SK-N-SH (cell line): ENCODE data around the gene PJA2. TPM values are rescaled to one million over a fixed set of nuclear protein-coding genes. Genes with fewer than 3 reads are reported as not detected.

Experiments
- CHD2 ChIP-seq: fragments of 150-350 bp; IDR thresholded peaks from 2 replicates; pipeline ENCODE4 v1.6.1; 2018; ENCODE audit warnings: low read length; ENCODE audit not compliant: partially characterized antibody
- CTCF ChIP-seq: fragments of 200-600 bp; sonication (generic); IDR thresholded peaks from 2 replicates; pipeline ENCODE4 v1.6.1; 2017; ENCODE audit warnings: antibody characterized with exemption, mild to moderate bottlenecking, moderate library complexity
- FOSL2 ChIP-seq: IDR thresholded peaks from 2 replicates; pipeline ENCODE4 v1.4.0; 2012; ENCODE audit warnings: low read depth, mild to moderate bottlenecking, moderate library complexity, borderline replicate concordance
- FOXJ3 ChIP-seq: sonication (generic); formaldehyde crosslinking; IDR thresholded peaks from 2 replicates; pipeline ENCODE4 v1.5.1; 2020; ENCODE audit warnings: mild to moderate bottlenecking, missing genetic modification reagents
- FOXM1 ChIP-seq: IDR thresholded peaks from 2 replicates; pipeline ENCODE4 v1.4.0; 2012; ENCODE audit warnings: low read depth, mild to moderate bottlenecking
- GATA2 ChIP-seq: sonication (generic); formaldehyde crosslinking; IDR thresholded peaks from 2 replicates; pipeline ENCODE4 v1.5.0; 2020; ENCODE audit warnings: mild to moderate bottlenecking, missing genetic modification reagents
- JUND ChIP-seq: IDR thresholded peaks from 2 replicates; pipeline ENCODE4 v1.4.0; 2012
- MAX ChIP-seq: IDR thresholded peaks from 2 replicates; pipeline ENCODE4 v1.4.0; 2012; ENCODE audit warnings: low read depth
- MEF2A ChIP-seq: IDR thresholded peaks from 2 replicates; pipeline ENCODE4 v1.4.0; 2012; ENCODE audit warnings: low read depth, borderline replicate concordance
- NFIC ChIP-seq: IDR thresholded peaks from 2 replicates; pipeline ENCODE4 v1.4.0; 2012; ENCODE audit warnings: borderline replicate concordance
- PBX3 ChIP-seq: IDR thresholded peaks from 2 replicates; pipeline ENCODE4; 2012
- POLR2AphosphoS5 ChIP-seq: IDR thresholded peaks from 2 replicates; pipeline ENCODE4 v1.6.1; 2012; ENCODE audit warnings: low read depth, low read length
- RCOR1 ChIP-seq: fragments of 150-350 bp; IDR thresholded peaks from 2 replicates; pipeline ENCODE4 v1.6.1; 2017; ENCODE audit warnings: antibody characterized with exemption, low read length
- REST ChIP-seq: IDR thresholded peaks from 2 replicates; pipeline ENCODE4 v1.6.1; 2012; ENCODE audit warnings: mild to moderate bottlenecking, low read depth, low read length, moderate library complexity
- RXRA ChIP-seq: IDR thresholded peaks from 2 replicates; pipeline ENCODE4 v1.4.0; 2012; ENCODE audit warnings: low read depth, mild to moderate bottlenecking, borderline replicate concordance
- SMC3 ChIP-seq: IDR thresholded peaks from 2 replicates; pipeline ENCODE4 v1.6.1; 2012; ENCODE audit warnings: low read depth, low read length, improper control_type of control experiment
- TCF12 ChIP-seq: IDR thresholded peaks from 2 replicates; pipeline ENCODE4 v1.4.0; 2012
- TEAD4 ChIP-seq: IDR thresholded peaks from 2 replicates; pipeline ENCODE4 v1.4.0; 2012; ENCODE audit warnings: mild to moderate bottlenecking, borderline replicate concordance; ENCODE audit not compliant: insufficient read depth
- USF1 ChIP-seq: IDR thresholded peaks from 2 replicates; pipeline ENCODE4 v1.4.0; 2012; ENCODE audit warnings: low read depth, borderline replicate concordance
- USF2 ChIP-seq: fragments of 150-350 bp; IDR thresholded peaks from 2 replicates; pipeline ENCODE4 v1.6.1; 2017; ENCODE audit warnings: antibody characterized with exemption, low read length, low read depth, borderline replicate concordance
- polyA plus RNA-seq, 3 experiments: library from polyadenylated mRNA; depleted of rRNA; stranded (reverse); fragments of >200 nt; gene quantifications; 2 replicates each; pipeline ENCODE4 v1.2.3, GENCODE V29; 2012

The PJA2 gene
- polyA plus RNA-seq, 1 of the 3 experiments (the other 2 are of a cell fraction): 30.7 TPM

GRCh38 chr5:109455598-109456096 lies 45.9 kb upstream of the PJA2 start (continued):
- TF ChIP-seq REST: 0 out of 2 replicates have a peak, but pooled peaks have one; percentile 40
- no peak for TF ChIP-seq MEF2A
- no peak for TF ChIP-seq CTCF
- no peak for TF ChIP-seq RCOR1
- no peak for TF ChIP-seq USF2
- TF ChIP-seq GATA2 (CRISPR knock-in tag): no peak
- TF ChIP-seq PBX3: peak; percentile 95
- TF ChIP-seq TCF12: peak; percentile 97
- TF ChIP-seq FOSL2: peak; percentile 92
- TF ChIP-seq CHD2: no peak
- TF ChIP-seq POLR2AphosphoS5: peak; percentile 75
- peak; percentile 85 for TF ChIP-seq NFIC
- TF ChIP-seq JUND: peak; percentile 86; the same call in 1 of the 2 replicates
- TF ChIP-seq MAX: peak; percentile 78
- no peak for TF ChIP-seq FOXJ3 (CRISPR knock-in tag)
- peak; percentile 42; the same call in 1 of the 2 replicates for TF ChIP-seq USF1
- TF ChIP-seq RXRA: peak; percentile 83
- TF ChIP-seq TEAD4: peak; percentile 81; the same call in 1 of the 2 replicates
- peak; percentile 84; the same call in 1 of the 2 replicates for TF ChIP-seq FOXM1
- no peak for TF ChIP-seq SMC3
